GM18507 (cell line): ENCODE measurements around the gene NPHP4.

ENCODE experiments used
- DNase-seq: peaks from one replicate; pipeline ENCODE4 v3.0.0; 2011; ENCODE audit warnings: low read depth; ENCODE audit not compliant: insufficient read length; ENCODE audit errors: extremely low spot score
- FAIRE-seq: peaks from 2 replicates; lab custom pipeline; 2011; peaks lifted over from hg19 to GRCh38; lab: Jason Lieb, UNC

NPHP4 gene

GRCh38 chr1:5814046-5814619, 178.1 kb downstream of the NPHP4 start:
- no peak for FAIRE-seq

GRCh38 chr1:5813480-5813879, 178.7 kb downstream of the NPHP4 start:
- DNase-seq (no peak), FAIRE-seq (no peak)

More at GRCh38 chr1:5814046-5814619, 178.1 kb downstream of the NPHP4 start:
- no peak for DNase-seq
